HG02571 (cell line): ENCODE results near the gene PKN3.

Source experiments
- ATAC-seq: cut with Tn5 transposase; IDR thresholded peaks from one replicate; pipeline ENCODE4 v1.9.1; 2021; ENCODE audit warnings: mild to moderate bottlenecking, moderate library complexity; ENCODE audit not compliant: unreplicated experiment

The PKN3 gene

GRCh38 chr9:128733256-128733655 lies 31.0 kb downstream of the PKN3 start:
- ATAC-seq, result no peak

GRCh38 chr9:128735373-128735772 lies 33.1 kb downstream of the PKN3 start:
- ATAC-seq, result no peak

GRCh38 chr9:128742401-128742800 lies 40.1 kb downstream of the PKN3 start:
- ATAC-seq, result no peak

- no peak for ATAC-seq
Observed at GRCh38 chr9:128743421-128743820, 41.1 kb downstream of the PKN3 start.

GRCh38 chr9:128747241-128747640 lies 44.9 kb downstream of the PKN3 start:
- ATAC-seq, result no peak

- no peak for ATAC-seq
Observed at GRCh38 chr9:128750926-128751595, 48.8 kb downstream of the PKN3 start.

- ATAC-seq, result no peak
Observed at GRCh38 chr9:128753627-128754026, 51.3 kb downstream of the PKN3 start.

GRCh38 chr9:128757602-128758001 lies 55.3 kb downstream of the PKN3 start:
- ATAC-seq, result no peak

- ATAC-seq, result no peak
Observed at GRCh38 chr9:128762671-128763449, 60.6 kb downstream of the PKN3 start.

GRCh38 chr9:128764361-128764760 lies 62.1 kb downstream of the PKN3 start:
- no peak for ATAC-seq

- ATAC-seq, result no peak
Observed at GRCh38 chr9:128765499-128765898, 63.2 kb downstream of the PKN3 start.

- ATAC-seq, result no peak
Observed at GRCh38 chr9:128768606-128769005, 66.3 kb downstream of the PKN3 start.
